HCT116 (cell line): Measurements from ENCODE around the gene SLFN12L. TPM values are rescaled to one million over a fixed set of nuclear protein-coding genes. Genes with fewer than 3 reads are reported as not detected.

Experiments used
- ATAC-seq: fragments of 200-7000 bp; cut with Tn5 transposase; 2 replicates; pipeline ENCODE4 v1.9.1; 2020; ENCODE audit warnings: mild to moderate bottlenecking, moderate library complexity
- BruUV-seq: library from RNA; stranded (reverse); fragments of 400-500 nt; replicated peaks from 2 replicates; lab custom pipeline; 2021; lab: Mats Ljungman, UMichigan
- CTCF ChIA-PET: fragments of 300-600 bp; sonication (Branson Sonifier 250); formaldehyde crosslinking; loops from one replicate; lab custom pipeline; 2021; ENCODE audit warnings: antibody characterized with exemption; lab: Charles Lee
- POLR2A ChIA-PET: fragments of 300-600, 350-600 bp; sonication (Branson Sonifier 250); formaldehyde crosslinking; loops from one replicate; lab custom pipeline; 2021; ENCODE audit warnings: antibody characterized with exemption; lab: Charles Lee
- RAD21 ChIA-PET, 2 experiments: fragments of 300-600 bp; sonication (Branson Sonifier 250); formaldehyde crosslinking; loops; one replicate each; lab custom pipeline; 2023; ENCODE audit warnings: low total read pairs in 2 of 2; ENCODE audit not compliant: uncharacterized antibody in 2 of 2, unreplicated experiment in 2 of 2, low non-redundant PET in 1 of 2; lab: Charles Lee
- DNase-seq: peaks from one replicate; pipeline ENCODE4 v3.0.0-alpha.2; 2010; ENCODE audit warnings: low read depth, low spot score
- H2AFZ ChIP-seq: fragments of 200-600 bp; shearing (Covaris generic), sonication (generic); 2 replicates; pipeline ENCODE4 v1.6.1; 2017; ENCODE audit warnings: low read depth, mixed run types, mixed read lengths, antibody characterized with exemption, low read length; ENCODE audit not compliant: poor library complexity, severe bottlenecking
- H3K27ac ChIP-seq: 2 replicates; pipeline ENCODE4 v1.5.1; 2012; ENCODE audit warnings: low read depth, low read length
- H3K27me3 ChIP-seq: fragments of 200-600 bp; sonication (generic); 2 replicates; pipeline ENCODE4 v1.6.1; 2016; ENCODE audit warnings: mixed run types, low read length, mixed read lengths; ENCODE audit not compliant: insufficient read depth
- H3K36me3 ChIP-seq, 2 experiments: fragments of 200-500 bp in 1 of 2; fragments of 200-600 bp in 1 of 2; sonication (Bioruptor generic) in 1 of 2; sonication (generic) in 1 of 2; 2 replicates each; pipeline versions ENCODE4 v1.5.1 to v1.6.1; 2014 to 2016; ENCODE audit warnings: low read length in 2 of 2, inconsistent platforms in 1 of 2, mixed read lengths in 1 of 2, mixed run types in 1 of 2; ENCODE audit not compliant: insufficient read depth in 2 of 2, control insufficient read depth in 1 of 2
- H3K4me1 ChIP-seq, 2 experiments: fragments of 200-600 bp in 1 of 2; sonication (generic) in 1 of 2; 2 replicates each; pipeline versions ENCODE4 v1.5.1 to v1.6.1; 2012 to 2017; ENCODE audit warnings: low read length in 2 of 2, inconsistent platforms in 1 of 2, mild to moderate bottlenecking in 1 of 2, mixed read lengths in 1 of 2, mixed run types in 1 of 2, moderate library complexity in 1 of 2; ENCODE audit not compliant: insufficient read depth in 2 of 2, control insufficient read depth in 1 of 2
- H3K4me2 ChIP-seq: fragments of 200-600 bp; sonication (generic); 2 replicates; pipeline ENCODE4 v1.6.1; 2017; ENCODE audit warnings: mixed run types, low read length, mixed read lengths
- H3K4me3 ChIP-seq, 2 experiments: fragments of 200-600 bp in 1 of 2; sonication (generic) in 1 of 2; replicated peaks in 1 of 2; 2 replicates each; pipeline ENCODE4 v1.5.1; 2011 to 2016; ENCODE audit warnings: low read length in 2 of 2, control low read depth in 1 of 2, low read depth in 1 of 2, mild to moderate bottlenecking in 1 of 2, mixed read lengths in 1 of 2, mixed run types in 1 of 2
- H3K79me2 ChIP-seq: fragments of 200-600 bp; sonication (generic); 2 replicates; pipeline ENCODE4 v1.6.1; 2017; ENCODE audit warnings: mild to moderate bottlenecking, mixed run types, low read length, moderate library complexity, mixed read lengths; ENCODE audit not compliant: insufficient read depth
- H3K9ac ChIP-seq: fragments of 200-600 bp; sonication (generic); 2 replicates; pipeline ENCODE4 v1.6.1; 2016; ENCODE audit warnings: low read length, mixed read lengths
- H3K9me2 ChIP-seq: fragments of 200-600 bp; sonication (generic), shearing (Covaris generic); 2 replicates; pipeline ENCODE4 v1.6.1; 2017; ENCODE audit warnings: mixed run types, mild to moderate bottlenecking, moderate library complexity; ENCODE audit not compliant: insufficient read depth
- H3K9me3 ChIP-seq, 2 experiments: fragments of 200-500 bp in 1 of 2; fragments of 200-600 bp in 1 of 2; sonication (Bioruptor generic) in 1 of 2; sonication (generic) in 1 of 2; 2 replicates each; pipeline ENCODE4 v1.6.1; 2014 to 2017; ENCODE audit warnings: low read length in 2 of 2, mixed read lengths in 2 of 2, inconsistent platforms in 1 of 2, low read depth in 1 of 2, mild to moderate bottlenecking in 1 of 2, mixed run types in 1 of 2, moderate library complexity in 1 of 2; ENCODE audit not compliant: control insufficient read depth in 1 of 2, insufficient read depth in 1 of 2
- H4K20me1 ChIP-seq: fragments of 200-600 bp; sonication (generic), shearing (Covaris generic); 2 replicates; pipeline ENCODE4 v1.6.1; 2017; ENCODE audit warnings: mixed run types, mild to moderate bottlenecking, moderate library complexity; ENCODE audit not compliant: insufficient read depth
- CBX3 ChIP-seq: IDR thresholded peaks from 2 replicates; pipeline ENCODE4 v1.6.1; 2012; ENCODE audit warnings: low read depth
- CTCF ChIP-seq, 3 experiments: fragments of 200-600 bp in 1 of 3; sonication (generic) in 1 of 3; IDR thresholded peaks in 2 of 3; conservative IDR thresholded peaks in 1 of 3; 2 replicates each; pipeline ENCODE4 v1.5.1; 2012 to 2017; ENCODE audit warnings: low read depth in 2 of 3, low read length in 2 of 3, antibody characterized with exemption in 1 of 3, borderline replicate concordance in 1 of 3, control low read depth in 1 of 3, mild to moderate bottlenecking in 1 of 3, mixed read lengths in 1 of 3, mixed run types in 1 of 3, moderate library complexity in 1 of 3; ENCODE audit not compliant: insufficient read depth in 1 of 3
- EGR1 ChIP-seq: IDR thresholded peaks from 2 replicates; pipeline ENCODE4 v1.6.1; 2012; ENCODE audit warnings: low read depth
- ELF1 ChIP-seq: IDR thresholded peaks from 2 replicates; pipeline ENCODE4 v1.6.1; 2012; ENCODE audit warnings: low read depth, borderline replicate concordance
- EZH2 ChIP-seq: fragments of 200-600 bp; sonication (generic); IDR thresholded peaks from 2 replicates; pipeline ENCODE4 v1.6.1; 2017; ENCODE audit warnings: antibody characterized with exemption, mixed run types
- EZH2phosphoT487 ChIP-seq: fragments of 200-600 bp; IDR thresholded peaks from 2 replicates; pipeline ENCODE4 v1.6.1; 2018; ENCODE audit warnings: antibody characterized with exemption, borderline replicate concordance
- JUND ChIP-seq: IDR thresholded peaks from 2 replicates; pipeline ENCODE4 v1.6.1; 2012
- POLR2A ChIP-seq: IDR thresholded peaks from 2 replicates; pipeline ENCODE4 v1.7.0; 2011; ENCODE audit warnings: borderline replicate concordance; ENCODE audit not compliant: insufficient read depth, insufficient read length; ENCODE audit errors: extremely low read depth
- RAD21 ChIP-seq: IDR thresholded peaks from 2 replicates; pipeline ENCODE4 v1.6.1; 2012; ENCODE audit warnings: low read depth, mild to moderate bottlenecking
- REST ChIP-seq: IDR thresholded peaks from 2 replicates; pipeline ENCODE4 v1.6.1; 2012; ENCODE audit warnings: low read depth
- SIN3A ChIP-seq: IDR thresholded peaks from 2 replicates; pipeline ENCODE4 v1.6.1; 2012; ENCODE audit warnings: low read depth
- SP1 ChIP-seq: IDR thresholded peaks from 2 replicates; pipeline ENCODE4 v1.6.1; 2012; ENCODE audit warnings: low read depth
- SRF ChIP-seq: IDR thresholded peaks from 2 replicates; pipeline ENCODE4 v1.6.1; 2012; ENCODE audit warnings: low read depth
- TCF7L2 ChIP-seq: IDR thresholded peaks from 2 replicates; pipeline ENCODE4 v1.7.0; 2011; ENCODE audit warnings: borderline replicate concordance, inconsistent platforms; ENCODE audit not compliant: insufficient read depth, insufficient read length; ENCODE audit errors: extremely low read depth
- YY1 ChIP-seq: IDR thresholded peaks from 2 replicates; pipeline ENCODE4 v1.6.1; 2011; ENCODE audit warnings: low read length, low read depth, moderate library complexity, mild to moderate bottlenecking; ENCODE audit not compliant: insufficient replicate concordance; ENCODE audit errors: extremely low read depth
- ZFX ChIP-seq: fragments of 450-650 bp; IDR thresholded peaks from 2 replicates; pipeline ENCODE4 v1.6.1; 2017
- ZNF274 ChIP-seq: fragments of 200-500 bp; sonication (Bioruptor generic); IDR thresholded peaks from 2 replicates; pipeline ENCODE4 v1.6.1; 2014; ENCODE audit warnings: mild to moderate bottlenecking, low read depth, low read length, inconsistent platforms
- intact Hi-C: fragments of 100-400 bp; cut with micrococcal nuclease; formaldehyde crosslinking; loops from 2 replicates; pipeline ENCODE4 v1.10.0; 2022
- total RNA-seq: library from RNA; stranded (reverse); gene quantifications from one replicate; pipeline ENCODE4 v1.2.1, GENCODE V29; 2021; ENCODE audit not compliant: unreplicated experiment

Gene SLFN12L
- total RNA-seq, 1 experiment from 2014 or later: 0.17 TPM

- no peak for TF ChIP-seq CTCF (IDR thresholded peaks at IDR 0.05 in 2 of 3, conservative IDR thresholded peaks at IDR 0.05 in 1 of 3; ENCODE audit: borderline replicate concordance in 1 of 3, insufficient read depth in 1 of 3, low read depth in 2 of 3, low read length in 2 of 3)
- TF ChIP-seq SRF: no peak
These were observed 5.5 kb upstream of the SLFN12L start (continued) for GRCh38 chr17:35542990-35543389.

GRCh38 chr17:35541434-35541833, 4.0 kb upstream of the SLFN12L start:
- H3K4me1 ChIP-seq: peaks cover 0 to 5% of the 10 kb centered on the region in 2 experiments; a peak in 1 of 4 replicates
- ChIA-PET RAD21 (no interaction called here), POLR2A (no interaction called here), CTCF (no interaction called here)
- DNase-seq (no peak), ATAC-seq (no peak)
- no peak overlapping the region for H3K27ac ChIP-seq
- no peak overlapping the region for H2AFZ ChIP-seq
- BruUV-seq: no TSS peak
- intact Hi-C loops: no loop called here
- H3K9ac ChIP-seq: no peak overlapping the region
- no peaks in the 10 kb centered on the region for H4K20me1 ChIP-seq
- no peak for TF ChIP-seq RAD21
- no peak for TF ChIP-seq SRF
- TF ChIP-seq REST: no peak
- no peak for TF ChIP-seq ELF1
- TF ChIP-seq JUND: no peak
- no peak for TF ChIP-seq EZH2
- TF ChIP-seq SP1: no peak
- no peak for TF ChIP-seq EZH2phosphoT487
- no peak for TF ChIP-seq SIN3A
- TF ChIP-seq EGR1: no peak
- no peak for TF ChIP-seq POLR2A
- TF ChIP-seq ZNF274: no peak
- no peak for TF ChIP-seq YY1
- no peak for TF ChIP-seq TCF7L2
- no peak for TF ChIP-seq CBX3
- TF ChIP-seq ZFX: no peak
- no peak overlapping the region for H3K4me2 ChIP-seq
- no peaks in the 10 kb centered on the region for H3K79me2 ChIP-seq
- H3K36me3 ChIP-seq: no peaks in the 10 kb centered on the region
- no peak overlapping the region for H3K4me3 ChIP-seq
- H3K27me3 ChIP-seq: peaks cover 8% of the 10 kb centered on the region; the same call in 1 of the 2 replicates
- no peaks in the 10 kb centered on the region for H3K9me2 ChIP-seq
- H3K9me3 ChIP-seq: no peaks in the 10 kb centered on the region
